NCI-H146 treated with DMSO at 0.1 percent for 48 hours (cell line): Measurements from ENCODE around the gene ASB5.

Experiments
- DNase-seq: peaks from one replicate; lab custom pipeline; 2025; ENCODE audit not compliant: unreplicated experiment; lab: John Stamatoyannopoulos, UW

ASB5 gene

DNA sequence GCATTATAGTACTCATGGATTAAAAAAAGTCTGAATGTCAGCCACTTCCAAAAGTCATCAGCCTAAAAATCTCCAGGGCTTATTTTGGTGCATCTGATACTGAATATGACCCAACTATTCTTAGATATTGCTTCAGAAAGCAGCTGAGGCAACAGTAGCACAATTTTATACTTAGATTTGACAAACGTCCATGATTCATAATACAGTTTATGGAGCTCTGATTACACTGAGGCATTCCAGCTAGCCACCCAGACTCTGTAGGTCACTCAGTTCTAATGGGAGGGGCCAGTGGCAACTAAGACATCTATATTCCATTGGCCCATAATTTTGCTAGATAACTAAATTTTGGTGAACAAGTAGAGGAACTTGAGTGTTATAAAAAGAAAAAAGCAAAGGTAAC is 84.0 kb downstream of the ASB5 start:
- DNase-seq: no peak
